ENCODE results near the gene EGF. TPM values are rescaled to one million over a fixed set of nuclear protein-coding genes. Genes with fewer than 3 reads are reported as not detected.

EGF gene
- total RNA-seq, 1 experiment from 2014 or later, result 1.5 TPM

- Histone ChIP-seq H3T11ph (ENCODE audit: low read length) (no peak overlapping the region), H3K18ac (ENCODE audit: insufficient read length, low read depth, low read length) (no peak overlapping the region), H3K27me3 (ENCODE audit: insufficient read depth, low read length) (no peaks in the 10 kb centered on the region), H4K5ac (ENCODE audit: insufficient read length, low read depth, low read length) (no peak overlapping the region), H2AK5ac (ENCODE audit: insufficient read length, low read length) (no peak overlapping the region), H3K23me2 (ENCODE audit: insufficient read length, low read depth, low read length, poor library complexity, severe bottlenecking) (no peaks in the 10 kb centered on the region), H3K79me1 (ENCODE audit: insufficient read depth, low read depth, low read length, poor library complexity, severe bottlenecking) (no peaks in the 10 kb centered on the region), H3K79me2 (ENCODE audit: insufficient read depth, low read length) (no peaks in the 10 kb centered on the region), H4K20me1 (ENCODE audit: control insufficient read depth, insufficient read depth, insufficient read length) (no peaks in the 10 kb centered on the region), H2AFZ (ENCODE audit: low read length) (no peak overlapping the region), H3K4me2 (ENCODE audit: insufficient read depth, insufficient read length, low read length) (no peak overlapping the region), H3K23ac (ENCODE audit: insufficient read length, low read depth, low read length) (no peak overlapping the region), H3K4ac (ENCODE audit: low read depth, low read length) (no peak overlapping the region), H3K9ac (ENCODE audit: extremely low read depth, insufficient read length, low read length) (no peak overlapping the region), H4K91ac (ENCODE audit: insufficient read length, low read depth, low read length) (no peak overlapping the region), H3K56ac (ENCODE audit: insufficient read length, low read depth, low read length) (no peak overlapping the region), H2BK20ac (ENCODE audit: low read depth, low read length, poor library complexity, severe bottlenecking) (no peak overlapping the region), H3K14ac (ENCODE audit: insufficient read depth, low read length) (no peak overlapping the region), H2BK15ac (ENCODE audit: low read depth, low read length) (no peak overlapping the region), H4K8ac (replicated peaks; ENCODE audit: insufficient read length, low read depth, low read length) (no peak overlapping the region), H2BK120ac (ENCODE audit: low read depth, low read length, poor library complexity, severe bottlenecking) (no peak overlapping the region), H3K9me3 (ENCODE audit: control insufficient read depth, low read depth, low read length) (no peaks in the 10 kb centered on the region), H3K27ac (ENCODE audit: insufficient read length, low read depth, low read length) (no peak overlapping the region), H2BK5ac (ENCODE audit: insufficient read length, low read length) (no peak overlapping the region), H2BK12ac (ENCODE audit: insufficient read length, low read depth, low read length) (no peak overlapping the region), H3K4me1 (ENCODE audit: insufficient read depth, low read length) (no peaks in the 10 kb centered on the region)
- H3K36me3 Mint-ChIP-seq (ENCODE audit: insufficient read depth in 1 of 3, low read depth in 3 of 3), result no peaks in the 10 kb centered on the region
- H3K4me3 Mint-ChIP-seq, result no peak overlapping the region
- H3K27ac Mint-ChIP-seq, result no peak overlapping the region
- TF ChIP-seq, protein P1, sequence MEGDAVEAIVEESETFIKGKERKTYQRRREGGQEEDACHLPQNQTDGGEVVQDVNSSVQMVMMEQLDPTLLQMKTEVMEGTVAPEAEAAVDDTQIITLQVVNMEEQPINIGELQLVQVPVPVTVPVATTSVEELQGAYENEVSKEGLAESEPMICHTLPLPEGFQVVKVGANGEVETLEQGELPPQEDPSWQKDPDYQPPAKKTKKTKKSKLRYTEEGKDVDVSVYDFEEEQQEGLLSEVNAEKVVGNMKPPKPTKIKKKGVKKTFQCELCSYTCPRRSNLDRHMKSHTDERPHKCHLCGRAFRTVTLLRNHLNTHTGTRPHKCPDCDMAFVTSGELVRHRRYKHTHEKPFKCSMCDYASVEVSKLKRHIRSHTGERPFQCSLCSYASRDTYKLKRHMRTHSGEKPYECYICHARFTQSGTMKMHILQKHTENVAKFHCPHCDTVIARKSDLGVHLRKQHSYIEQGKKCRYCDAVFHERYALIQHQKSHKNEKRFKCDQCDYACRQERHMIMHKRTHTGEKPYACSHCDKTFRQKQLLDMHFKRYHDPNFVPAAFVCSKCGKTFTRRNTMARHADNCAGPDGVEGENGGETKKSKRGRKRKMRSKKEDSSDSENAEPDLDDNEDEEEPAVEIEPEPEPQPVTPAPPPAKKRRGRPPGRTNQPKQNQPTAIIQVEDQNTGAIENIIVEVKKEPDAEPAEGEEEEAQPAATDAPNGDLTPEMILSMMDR (conservative IDR thresholded peaks at IDR 0.05), result no peak
- peaks cover 11% of the 10 kb centered on the region in 2 experiments for H3K4me1 Mint-ChIP-seq
- WGBS (ENCODE audit: extremely low coverage, insufficient read length, low lambda C conversion rate), result no CpG with 5 or more reads among the region's 1 CpG
- no peak for DNase-seq
- H3K9me3 Mint-ChIP-seq, result no peaks in the 10 kb centered on the region
- H3K27me3 Mint-ChIP-seq (ENCODE audit: low read depth), result no peaks in the 10 kb centered on the region
These were observed 33.4 kb downstream of the EGF start for GRCh38 chr4:109946120-109946519.
